ENCODE measurements around the gene MRPS25. TPM values are rescaled to one million over a fixed set of nuclear protein-coding genes. Genes with fewer than 3 reads are reported as not detected.

MRPS25 gene
- total and polyA plus RNA-seq, 2 donors (not counting 3 experiments of a cell fraction or from before 2014, with no cell fraction given), result 32.5 to 68.7 TPM

DNA sequence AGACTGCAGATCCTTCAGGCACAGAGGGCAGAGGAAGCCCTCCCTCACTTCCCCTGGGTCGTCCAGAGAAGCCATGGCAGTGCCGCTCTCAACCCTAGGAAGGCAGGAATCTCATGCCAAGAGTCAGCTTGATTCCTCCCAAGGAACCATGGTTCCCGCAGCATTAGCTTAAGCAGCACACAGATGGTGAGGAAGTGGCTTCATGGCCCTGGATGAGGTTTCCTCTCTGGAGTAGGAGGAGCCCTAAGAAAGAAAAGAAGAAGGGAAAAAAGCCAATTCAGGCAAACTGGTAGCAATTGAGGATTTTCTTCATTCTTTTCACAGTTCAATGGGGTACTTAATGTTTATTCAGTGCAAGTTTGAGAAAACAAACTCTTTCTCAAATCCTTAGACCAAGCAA, 30.9 kb upstream of the MRPS25 start:
- H3K79me2 ChIP-seq (ENCODE audit: control insufficient read depth, insufficient read depth, low read length), result peaks cover 14% of the 10 kb centered on the region
- POLR2A ChIA-PET, result no interaction called here
- TF ChIP-seq GATA2 (IDR thresholded peaks at IDR 0.05; ENCODE audit: insufficient read depth, insufficient read length, low read depth, low read length), result no peak
- TF ChIP-seq, protein P1, sequence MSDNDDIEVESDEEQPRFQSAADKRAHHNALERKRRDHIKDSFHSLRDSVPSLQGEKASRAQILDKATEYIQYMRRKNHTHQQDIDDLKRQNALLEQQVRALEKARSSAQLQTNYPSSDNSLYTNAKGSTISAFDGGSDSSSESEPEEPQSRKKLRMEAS (IDR thresholded peaks at IDR 0.05; ENCODE audit: insufficient read depth, insufficient read length), result no peak
- H3K4me3 ChIP-seq (replicated peaks in 1 of 3; ENCODE audit: insufficient read depth in 1 of 3, low read depth in 1 of 3, low read length in 3 of 3), result no peak overlapping the region
- H3K4me2 ChIP-seq (ENCODE audit: insufficient read depth, low read length), result no peak overlapping the region
- no peak overlapping the region for H2AFZ ChIP-seq (ENCODE audit: low read depth, low read length)
- no TSS peak for BruUV-seq (replicated peaks)
- peaks cover 13% of the 10 kb centered on the region for H3K4me1 ChIP-seq (ENCODE audit: control insufficient read depth, extremely low read depth, insufficient read depth, low read length)
- no peak overlapping the region for H3K9ac ChIP-seq (replicated peaks; ENCODE audit: extremely low read depth, insufficient read depth, low read length)
- peaks cover 8 to 14% of the 10 kb centered on the region in 2 experiments for H3K36me3 ChIP-seq (ENCODE audit: control insufficient read depth in 2 of 2, extremely low read depth in 1 of 2, insufficient read depth in 2 of 2, low read length in 2 of 2)
- H4K20me1 ChIP-seq (replicated peaks; ENCODE audit: control insufficient read depth, extremely low read depth, insufficient read depth, low read length), result no peaks in the 10 kb centered on the region
- H3K27me3 ChIP-seq (ENCODE audit: control insufficient read depth in 2 of 2, insufficient read depth in 2 of 2, low read length in 2 of 2), result no peaks in the 10 kb centered on the region
- no peak overlapping the region for H3K27ac ChIP-seq (ENCODE audit: insufficient read depth, low read depth, low read length)
- no peak for FAIRE-seq
- no peaks in the 10 kb centered on the region for H3K9me1 ChIP-seq (replicated peaks; ENCODE audit: control insufficient read depth, extremely low read depth, insufficient read depth, low read length)
- intact Hi-C loops (cut with micrococcal nuclease), result no loop called here
- CTCF ChIA-PET, result no interaction called here
- dilution Hi-C loops (cut with MboI; ENCODE audit: extremely low pct_ligation_motif_present, low sequenced_read_pairs), result no loop called here
- no peak for DNase-seq (ENCODE audit: low read depth, low spot score)
- H3K9me3 ChIP-seq (replicated peaks; ENCODE audit: control insufficient read depth, insufficient read depth, low read length), result no peaks in the 10 kb centered on the region

DNA sequence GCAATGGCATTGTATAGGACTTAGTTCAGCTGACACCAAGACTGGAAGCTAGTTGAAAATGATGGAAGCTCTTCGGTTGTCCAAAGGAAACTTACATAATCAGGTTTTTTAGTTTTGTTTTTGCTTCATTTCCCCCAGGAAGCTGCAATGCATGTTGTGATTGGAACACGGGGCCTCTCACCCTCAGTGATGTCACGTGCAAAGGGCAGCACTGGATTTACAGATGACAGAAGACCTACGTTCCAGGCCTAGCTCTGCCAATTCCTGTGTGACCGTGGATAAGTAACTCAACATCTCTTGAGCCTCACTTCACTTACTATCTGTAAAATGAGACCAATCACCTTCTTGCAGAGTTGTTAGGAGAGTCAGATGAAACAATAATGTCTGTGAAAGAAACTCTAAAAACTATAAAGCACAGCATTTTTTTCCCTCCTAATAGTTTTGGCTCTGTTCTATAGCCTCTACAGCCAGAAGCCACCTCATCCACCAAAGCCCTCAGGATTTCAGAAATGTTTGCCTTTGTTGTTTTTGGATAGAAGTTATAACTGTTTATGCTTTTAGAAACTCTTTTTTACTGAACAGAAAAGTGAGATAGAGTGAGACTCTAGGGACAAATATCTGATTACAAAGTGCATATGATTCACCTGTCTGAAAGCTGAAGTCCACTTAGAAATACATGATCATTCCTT, 29.2 kb upstream of the MRPS25 start:
- Histone ChIP-seq H3K9me3 (replicated peaks; ENCODE audit: control insufficient read depth, insufficient read depth, low read length) (no peaks in the 10 kb centered on the region), H3K9ac (replicated peaks; ENCODE audit: extremely low read depth, insufficient read depth, low read length) (no peak overlapping the region), H4K20me1 (replicated peaks; ENCODE audit: control insufficient read depth, extremely low read depth, insufficient read depth, low read length) (no peaks in the 10 kb centered on the region), H3K4me2 (ENCODE audit: insufficient read depth, low read length) (no peak overlapping the region), H3K4me3 (replicated peaks in 1 of 3; ENCODE audit: insufficient read depth in 1 of 3, low read depth in 1 of 3, low read length in 3 of 3) (no peak overlapping the region), H3K79me2 (ENCODE audit: control insufficient read depth, insufficient read depth, low read length) (peaks cover 14% of the 10 kb centered on the region), H3K36me3 (ENCODE audit: control insufficient read depth in 2 of 2, extremely low read depth in 1 of 2, insufficient read depth in 2 of 2, low read length in 2 of 2) (peaks cover 14 to 18% of the 10 kb centered on the region in 2 experiments), H3K4me1 (ENCODE audit: control insufficient read depth, extremely low read depth, insufficient read depth, low read length) (peaks cover 7% of the 10 kb centered on the region), H3K27ac (ENCODE audit: insufficient read depth, low read depth, low read length) (no peak overlapping the region), H3K27me3 (ENCODE audit: control insufficient read depth in 2 of 2, insufficient read depth in 2 of 2, low read length in 2 of 2) (no peaks in the 10 kb centered on the region), H3K9me1 (replicated peaks; ENCODE audit: control insufficient read depth, extremely low read depth, insufficient read depth, low read length) (no peaks in the 10 kb centered on the region), H2AFZ (ENCODE audit: low read depth, low read length) (no peak overlapping the region)
- DNase-seq (ENCODE audit: low read depth, low spot score) (no peak), FAIRE-seq (no peak)
- intact Hi-C loops (cut with micrococcal nuclease), result no loop called here
- TF ChIP-seq EZH2 (IDR thresholded peaks at IDR 0.05; ENCODE audit: borderline replicate concordance, low read depth, low read length, severe bottlenecking), result no peak
- POLR2A ChIA-PET, result no interaction called here
- dilution Hi-C loops (cut with MboI; ENCODE audit: extremely low pct_ligation_motif_present, low sequenced_read_pairs), result no loop called here
- BruUV-seq (replicated peaks), result no TSS peak
- CTCF ChIA-PET, result no interaction called here

All from endothelial cell of umbilical vein (primary cell).